Activated naive CD8-positive, alpha-beta T cell (primary cell): ENCODE results near the gene MTHFR.
"Not testable (repeated sequence)": the region's sequence is repeated elsewhere in the genome, so short reads cannot be mapped to it uniquely, and the experiment has no call there.

Experiments
- H3K27ac Mint-ChIP-seq: one replicate; pipeline ENCODE4 v1.8.0; 2021; ENCODE audit warnings: mixed read lengths
- H3K27me3 Mint-ChIP-seq: one replicate; pipeline ENCODE4 v1.8.0; 2021; ENCODE audit warnings: mixed read lengths
- H3K36me3 Mint-ChIP-seq: one replicate; pipeline ENCODE4 v1.8.0; 2021; ENCODE audit warnings: mixed read lengths
- H3K4me1 Mint-ChIP-seq: one replicate; pipeline ENCODE4 v1.8.0; 2021; ENCODE audit warnings: low read depth, mixed read lengths
- H3K4me3 Mint-ChIP-seq: one replicate; pipeline ENCODE4 v1.8.0; 2021; ENCODE audit warnings: mild to moderate bottlenecking, mixed read lengths
- H3K9me3 Mint-ChIP-seq: one replicate; pipeline ENCODE4 v1.8.0; 2021; ENCODE audit warnings: low read depth, mixed read lengths

The MTHFR gene

GRCh38 chr1:11806307-11806936 lies 658 bp upstream of the MTHFR start:
- Mint-ChIP-seq H3K27ac (peak overlapping the region; percentile 97), H3K27me3 (no peaks in the 10 kb centered on the region), H3K4me1 (peaks cover 56% of the 10 kb centered on the region), H3K4me3 (peak overlapping the region; percentile 98), H3K36me3 (peaks cover 2% of the 10 kb centered on the region), H3K9me3 (no peaks in the 10 kb centered on the region)

- H3K9me3 Mint-ChIP-seq = no peaks in the 10 kb centered on the region
- H3K27me3 Mint-ChIP-seq = no peaks in the 10 kb centered on the region
- peak overlapping the region; percentile 98 for H3K4me3 Mint-ChIP-seq
- peaks cover 59% of the 10 kb centered on the region for H3K4me1 Mint-ChIP-seq
- peak overlapping the region; percentile 66 for H3K27ac Mint-ChIP-seq
- H3K36me3 Mint-ChIP-seq = peaks cover 5% of the 10 kb centered on the region
Observed at GRCh38 chr1:11804666-11805421, 920 bp downstream of the MTHFR start.

GRCh38 chr1:11803924-11804665 lies 1.7 kb downstream of the MTHFR start:
- not testable (repeated sequence) for H3K36me3 Mint-ChIP-seq, H3K27me3 Mint-ChIP-seq, H3K9me3 Mint-ChIP-seq
- Mint-ChIP-seq H3K27ac (peak overlapping the region; percentile 66), H3K4me1 (peaks cover 56% of the 10 kb centered on the region), H3K4me3 (peak overlapping the region; percentile 98)

GRCh38 chr1:11802973-11803885 lies 2.5 kb downstream of the MTHFR start:
- peaks cover 3% of the 10 kb centered on the region for H3K36me3 Mint-ChIP-seq
- H3K27ac Mint-ChIP-seq = peak overlapping the region; percentile 58
- no peaks in the 10 kb centered on the region for H3K27me3 Mint-ChIP-seq
- H3K9me3 Mint-ChIP-seq = no peaks in the 10 kb centered on the region
- peak overlapping the region; percentile 98 for H3K4me3 Mint-ChIP-seq
- peaks cover 51% of the 10 kb centered on the region for H3K4me1 Mint-ChIP-seq

- peaks cover 46% of the 10 kb centered on the region for H3K4me1 Mint-ChIP-seq
- H3K9me3 Mint-ChIP-seq = no peaks in the 10 kb centered on the region
- H3K36me3 Mint-ChIP-seq = peaks cover 3% of the 10 kb centered on the region
- peak overlapping the region; percentile 98 for H3K4me3 Mint-ChIP-seq
- peak overlapping the region; percentile 58 for H3K27ac Mint-ChIP-seq
- no peaks in the 10 kb centered on the region for H3K27me3 Mint-ChIP-seq
Observed at GRCh38 chr1:11802616-11802972, 3.2 kb downstream of the MTHFR start.

- H3K4me1 Mint-ChIP-seq = peaks cover 34% of the 10 kb centered on the region
- H3K36me3 Mint-ChIP-seq = peaks cover 3% of the 10 kb centered on the region
- no peaks in the 10 kb centered on the region for H3K9me3 Mint-ChIP-seq
- no peak overlapping the region for H3K27ac Mint-ChIP-seq
- H3K27me3 Mint-ChIP-seq = no peaks in the 10 kb centered on the region
- no peak overlapping the region for H3K4me3 Mint-ChIP-seq
Observed at GRCh38 chr1:11800756-11801433, 4.9 kb downstream of the MTHFR start.

GRCh38 chr1:11800391-11800755 lies 5.4 kb downstream of the MTHFR start:
- H3K9me3 Mint-ChIP-seq = no peaks in the 10 kb centered on the region
- H3K4me1 Mint-ChIP-seq = peaks cover 34% of the 10 kb centered on the region
- no peaks in the 10 kb centered on the region for H3K27me3 Mint-ChIP-seq
- H3K4me3 Mint-ChIP-seq = no peak overlapping the region
- H3K27ac Mint-ChIP-seq = no peak overlapping the region
- H3K36me3 Mint-ChIP-seq = peaks cover 4% of the 10 kb centered on the region

GRCh38 chr1:11799896-11800295 lies 5.9 kb downstream of the MTHFR start:
- Mint-ChIP-seq H3K36me3 (peaks cover 6% of the 10 kb centered on the region), H3K27me3 (no peaks in the 10 kb centered on the region), H3K4me3 (no peak overlapping the region), H3K4me1 (peaks cover 34% of the 10 kb centered on the region), H3K9me3 (no peaks in the 10 kb centered on the region), H3K27ac (no peak overlapping the region)

- Mint-ChIP-seq H3K36me3 (peaks cover 6% of the 10 kb centered on the region), H3K27me3 (no peaks in the 10 kb centered on the region), H3K4me3 (no peak overlapping the region), H3K27ac (no peak overlapping the region), H3K4me1 (peaks cover 28% of the 10 kb centered on the region), H3K9me3 (no peaks in the 10 kb centered on the region)
Observed at GRCh38 chr1:11799099-11799498, 6.7 kb downstream of the MTHFR start.

- no peak overlapping the region for H3K27ac Mint-ChIP-seq
- H3K9me3 Mint-ChIP-seq = no peaks in the 10 kb centered on the region
- no peak overlapping the region for H3K4me3 Mint-ChIP-seq
- peaks cover 6% of the 10 kb centered on the region for H3K36me3 Mint-ChIP-seq
- peaks cover 14% of the 10 kb centered on the region for H3K4me1 Mint-ChIP-seq
- H3K27me3 Mint-ChIP-seq = no peaks in the 10 kb centered on the region
Observed at GRCh38 chr1:11797525-11798216, 8.1 kb downstream of the MTHFR start.

- Mint-ChIP-seq H3K27ac (no peak overlapping the region), H3K36me3 (peaks cover 6% of the 10 kb centered on the region), H3K4me3 (no peak overlapping the region), H3K4me1 (peaks cover 1% of the 10 kb centered on the region), H3K27me3 (no peaks in the 10 kb centered on the region), H3K9me3 (no peaks in the 10 kb centered on the region)
Observed at GRCh38 chr1:11796036-11796828, 9.5 kb downstream of the MTHFR start.

GRCh38 chr1:11795238-11795890 lies 10.4 kb downstream of the MTHFR start:
- Mint-ChIP-seq H3K4me3 (no peak overlapping the region), H3K4me1 (no peaks in the 10 kb centered on the region), H3K27ac (no peak overlapping the region), H3K36me3 (peaks cover 3% of the 10 kb centered on the region), H3K27me3 (no peaks in the 10 kb centered on the region), H3K9me3 (no peaks in the 10 kb centered on the region)
